ENCODE measurements around the gene RECQL5. TPM values are rescaled to one million over a fixed set of nuclear protein-coding genes. Genes with fewer than 3 reads are reported as not detected.
"Not testable (repeated sequence)": the region's sequence is repeated elsewhere in the genome, so short reads cannot be mapped to it uniquely, and the experiment has no call there.

Gene RECQL5
- total RNA-seq, 2 experiments from 2014 or later, result 38.3 TPM

- Mint-ChIP-seq H3K9me3 (no peaks in the 10 kb centered on the region), H3K4me1 (peaks cover 17% of the 10 kb centered on the region), H3K27me3 (no peaks in the 10 kb centered on the region), H3K4me3 (no peak overlapping the region), H3K36me3 (ENCODE audit: low read depth) (no peaks in the 10 kb centered on the region), H3K27ac (no peak overlapping the region)
- no peak for DNase-seq
- CTCF ChIA-PET, result interaction anchor here (1.6 to 6.5 kb wide), 2 partner anchors 10 to 104 kb away, joined by 6 to 75 read pairs; partner anchors contain the start of gene SMIM5
- POLR2A ChIA-PET, result no interaction called here
These were observed 23.3 kb downstream of the RECQL5 start for GRCh38 chr17:75643643-75644017.

- Mint-ChIP-seq H3K4me1 (peaks cover 17% of the 10 kb centered on the region), H3K9me3 (no peaks in the 10 kb centered on the region)
- POLR2A ChIA-PET, result interaction anchor here (1.9 kb wide), 1 partner anchor 24 kb away, joined by 6 read pairs; the partner anchor contains the start of genes RECQL5 and SAP30BP
These were observed 23.9 kb downstream of the RECQL5 start for GRCh38 chr17:75642784-75643642.

GRCh38 chr17:75642182-75642783, 24.7 kb downstream of the RECQL5 start:
- H3K27ac Mint-ChIP-seq, result no peak overlapping the region
- no peak overlapping the region for H3K4me3 Mint-ChIP-seq
- no peaks in the 10 kb centered on the region for H3K9me3 Mint-ChIP-seq
- H3K36me3 Mint-ChIP-seq (ENCODE audit: low read depth), result no peaks in the 10 kb centered on the region
- CTCF ChIA-PET, result interaction anchor here (0.6 to 6.5 kb wide), 5 partner anchors 9 to 111 kb away, joined by 3 to 75 read pairs (median 3); partner anchors contain the start of gene SMIM5
- H3K4me1 Mint-ChIP-seq, result peaks cover 17% of the 10 kb centered on the region
- DNase-seq, result no peak
- no peaks in the 10 kb centered on the region for H3K27me3 Mint-ChIP-seq
- POLR2A ChIA-PET, result interaction anchor here (1.2 to 1.9 kb wide), 2 partner anchors 24 to 107 kb away, joined by 3 to 6 read pairs; partner anchors contain the start of genes RECQL5 and SAP30BP

More at GRCh38 chr17:75642784-75643642, 23.9 kb downstream of the RECQL5 start:
- CTCF ChIA-PET, result interaction anchor here (0.6 to 6.5 kb wide), 5 partner anchors 10 to 110 kb away, joined by 3 to 75 read pairs (median 3); partner anchors contain the start of gene SMIM5
- Mint-ChIP-seq H3K27me3 (no peaks in the 10 kb centered on the region), H3K36me3 (ENCODE audit: low read depth) (no peaks in the 10 kb centered on the region), H3K4me3 (no peak overlapping the region), H3K27ac (no peak overlapping the region)
- no peak for DNase-seq

GRCh38 chr17:75641343-75641742, 25.6 kb downstream of the RECQL5 start:
- ChIA-PET CTCF (interaction anchor here (0.7 to 6.5 kb wide), 3 partner anchors 8 to 112 kb away, joined by 3 to 75 read pairs (median 6); partner anchors contain the start of gene SMIM5), POLR2A (interaction anchor here (1.2 to 1.9 kb wide), 3 partner anchors 8 to 108 kb away, joined by 3 to 6 read pairs (median 3); partner anchors contain the start of genes RECQL5, SAP30BP and SMIM5)
- Mint-ChIP-seq H3K9me3 (no peaks in the 10 kb centered on the region), H3K36me3 (ENCODE audit: low read depth) (no peaks in the 10 kb centered on the region), H3K27me3 (no peaks in the 10 kb centered on the region), H3K4me3 (no peak overlapping the region), H3K27ac (no peak overlapping the region), H3K4me1 (peaks cover 13% of the 10 kb centered on the region)
- no peak for DNase-seq

GRCh38 chr17:75640556-75641119, 26.3 kb downstream of the RECQL5 start:
- ChIA-PET POLR2A (interaction anchor here (1.2 to 1.9 kb wide), 2 partner anchors 8 to 26 kb away, joined by 3 to 6 read pairs; partner anchors contain the start of genes RECQL5, SAP30BP and SMIM5), CTCF (interaction anchor here (6.5 kb wide), 1 partner anchor 7 kb away, joined by 75 read pairs; the partner anchor contains the start of gene SMIM5)
- H3K4me1 Mint-ChIP-seq, result peaks cover 6% of the 10 kb centered on the region
- H3K27me3 Mint-ChIP-seq, result no peaks in the 10 kb centered on the region
- H3K36me3 Mint-ChIP-seq (ENCODE audit: low read depth), result no peaks in the 10 kb centered on the region
- no peak overlapping the region for H3K4me3 Mint-ChIP-seq
- no peaks in the 10 kb centered on the region for H3K9me3 Mint-ChIP-seq
- H3K27ac Mint-ChIP-seq, result no peak overlapping the region
- DNase-seq, result no peak

GRCh38 chr17:75639771-75640555, 27.0 kb downstream of the RECQL5 start:
- Mint-ChIP-seq H3K36me3 (ENCODE audit: low read depth) (no peaks in the 10 kb centered on the region), H3K4me3 (no peak overlapping the region), H3K9me3 (no peaks in the 10 kb centered on the region), H3K27me3 (no peaks in the 10 kb centered on the region), H3K27ac (no peak overlapping the region), H3K4me1 (peaks cover 4% of the 10 kb centered on the region)
- DNase-seq, result no peak
- POLR2A ChIA-PET, result no interaction called here
- CTCF ChIA-PET, result no interaction called here

GRCh38 chr17:75639327-75639726, 27.6 kb downstream of the RECQL5 start:
- Mint-ChIP-seq H3K9me3 (no peaks in the 10 kb centered on the region), H3K27ac (no peak overlapping the region), H3K4me1 (peaks cover 4% of the 10 kb centered on the region), H3K4me3 (no peak overlapping the region), H3K27me3 (no peaks in the 10 kb centered on the region), H3K36me3 (ENCODE audit: low read depth) (no peaks in the 10 kb centered on the region)
- POLR2A ChIA-PET, result interaction anchor here (1.3 kb wide), 1 partner anchor 27 kb away, joined by 3 read pairs; the partner anchor contains the start of gene RECQL5
- no peak for DNase-seq
- CTCF ChIA-PET, result interaction anchor here (2.0 kb wide), 1 partner anchor 108 kb away, joined by 8 read pairs; no protein-coding TSS in a partner anchor

- Mint-ChIP-seq H3K9me3 (no peaks in the 10 kb centered on the region), H3K4me1 (peaks cover 4% of the 10 kb centered on the region), H3K27ac (no peak overlapping the region), H3K27me3 (no peaks in the 10 kb centered on the region), H3K4me3 (no peak overlapping the region), H3K36me3 (ENCODE audit: low read depth) (no peaks in the 10 kb centered on the region)
- ChIA-PET POLR2A (interaction anchor here (1.3 kb wide), 1 partner anchor 28 kb away, joined by 3 read pairs; the partner anchor contains the start of gene RECQL5), CTCF (interaction anchor here (1.1 to 2.0 kb wide), 2 partner anchors 14 to 109 kb away, joined by 3 to 8 read pairs; no protein-coding TSS in a partner anchor)
- DNase-seq, result no peak
These were observed 28.1 kb downstream of the RECQL5 start for GRCh38 chr17:75638893-75639292.

GRCh38 chr17:75638039-75638438, 28.9 kb downstream of the RECQL5 start:
- not testable (repeated sequence) for H3K9me3 Mint-ChIP-seq; H3K27me3 Mint-ChIP-seq; H3K4me1 Mint-ChIP-seq; H3K27ac Mint-ChIP-seq; H3K36me3 Mint-ChIP-seq (ENCODE audit: low read depth); H3K4me3 Mint-ChIP-seq; DNase-seq
- CTCF ChIA-PET, result interaction anchor here (1.1 to 2.8 kb wide), 4 partner anchors 8 to 112 kb away, joined by 3 to 9 read pairs (median 8); a partner anchor contains a TSS
- POLR2A ChIA-PET, result interaction anchor here (1.3 kb wide), 1 partner anchor 29 kb away, joined by 3 read pairs; the partner anchor contains the start of gene RECQL5

GRCh38 chr17:75637551-75637950, 29.4 kb downstream of the RECQL5 start:
- H3K4me1 Mint-ChIP-seq, result peaks cover 4% of the 10 kb centered on the region
- no peak for DNase-seq
- ChIA-PET CTCF (interaction anchor here (1.1 to 2.8 kb wide), 5 partner anchors 9 to 112 kb away, joined by 3 to 9 read pairs (median 8); a partner anchor contains a TSS), POLR2A (no interaction called here)
- H3K36me3 Mint-ChIP-seq (ENCODE audit: low read depth), result no peaks in the 10 kb centered on the region
- no peak overlapping the region for H3K27ac Mint-ChIP-seq
- no peaks in the 10 kb centered on the region for H3K9me3 Mint-ChIP-seq
- H3K27me3 Mint-ChIP-seq, result no peaks in the 10 kb centered on the region
- no peak overlapping the region for H3K4me3 Mint-ChIP-seq

- no peaks in the 10 kb centered on the region for H3K27me3 Mint-ChIP-seq
- H3K9me3 Mint-ChIP-seq, result no peaks in the 10 kb centered on the region
- no peak overlapping the region for H3K27ac Mint-ChIP-seq
- DNase-seq, result no peak
- no peak overlapping the region for H3K4me3 Mint-ChIP-seq
- ChIA-PET POLR2A (no interaction called here), CTCF (interaction anchor here (1.1 to 2.8 kb wide), 4 partner anchors 9 to 112 kb away, joined by 4 to 9 read pairs (median 7); a partner anchor contains a TSS)
- no peaks in the 10 kb centered on the region for H3K36me3 Mint-ChIP-seq (ENCODE audit: low read depth)
- peaks cover under 1% of the 10 kb centered on the region for H3K4me1 Mint-ChIP-seq
These were observed 29.8 kb downstream of the RECQL5 start for GRCh38 chr17:75637143-75637538.

All from activated CD4-positive, alpha-beta memory T cell treated with anti-CD3 and anti-CD28 coated beads, Interleukin-2, amount 10 ng/mL, durations not matched to agents 7 days and 5 days (primary cell).